GM12872 (cell line): ENCODE data around the gene P3H3.

Experiments used
- TF ChIP-seq, protein P1 (sequence below): IDR thresholded peaks from 3 replicates; pipeline ENCODE4 v1.5.1; 2011; ENCODE audit warnings: low read depth, mild to moderate bottlenecking, low read length, moderate library complexity; ENCODE audit not compliant: insufficient read depth

The P3H3 gene

DNA sequence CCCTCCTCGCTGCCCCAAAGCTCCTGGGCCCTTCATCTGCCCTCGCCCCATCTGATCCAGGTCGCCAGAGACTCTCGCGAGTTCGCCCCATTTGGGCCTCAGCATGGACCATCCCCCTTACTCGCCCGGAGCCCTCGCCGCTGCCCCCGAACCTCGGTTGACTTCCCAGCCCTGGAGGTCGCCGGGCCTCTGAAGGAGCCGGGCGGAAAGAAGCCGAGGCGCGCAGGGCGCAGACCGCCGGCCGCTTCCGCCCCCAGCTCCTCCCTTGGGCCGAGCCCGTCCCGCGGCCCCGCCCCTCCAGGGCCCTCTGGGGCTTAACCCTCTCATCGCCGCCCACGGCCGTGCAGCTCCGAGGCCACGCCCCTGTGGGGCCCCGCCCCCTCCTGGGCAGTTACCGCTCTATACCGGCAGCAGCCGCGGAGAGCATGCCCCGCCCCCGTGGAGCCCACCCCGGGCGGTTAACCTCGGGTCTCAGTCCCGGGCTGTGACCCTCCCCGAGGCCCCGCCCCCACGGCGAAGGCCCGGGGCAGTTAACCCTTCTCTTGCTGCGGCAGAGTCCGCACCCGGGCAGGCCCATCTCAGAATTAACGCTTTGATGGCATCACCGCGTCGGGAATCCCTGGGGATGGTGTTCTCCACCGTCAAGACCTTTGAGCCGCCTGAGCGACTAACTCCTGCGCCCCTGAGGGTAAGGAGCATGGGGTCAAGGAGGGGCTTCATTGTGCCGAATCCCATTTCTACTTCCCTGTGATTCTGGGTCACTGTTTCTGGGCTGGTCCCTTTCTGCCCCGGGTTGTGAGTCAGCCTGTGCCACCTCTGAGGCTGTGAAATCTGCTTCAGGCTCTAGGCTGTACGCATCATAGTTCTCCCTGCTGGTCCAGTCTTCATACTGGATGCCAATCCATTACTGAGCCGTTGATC is 45.1 kb downstream of the P3H3 start, which contains the start of gene SPSB2:
TSS of gene SPSB2 (minus strand) at position 210 of the 921 bp plus-strand sequence. CDS start 402 bp downstream, outside the sequence.
- TF ChIP-seq, protein P1, sequence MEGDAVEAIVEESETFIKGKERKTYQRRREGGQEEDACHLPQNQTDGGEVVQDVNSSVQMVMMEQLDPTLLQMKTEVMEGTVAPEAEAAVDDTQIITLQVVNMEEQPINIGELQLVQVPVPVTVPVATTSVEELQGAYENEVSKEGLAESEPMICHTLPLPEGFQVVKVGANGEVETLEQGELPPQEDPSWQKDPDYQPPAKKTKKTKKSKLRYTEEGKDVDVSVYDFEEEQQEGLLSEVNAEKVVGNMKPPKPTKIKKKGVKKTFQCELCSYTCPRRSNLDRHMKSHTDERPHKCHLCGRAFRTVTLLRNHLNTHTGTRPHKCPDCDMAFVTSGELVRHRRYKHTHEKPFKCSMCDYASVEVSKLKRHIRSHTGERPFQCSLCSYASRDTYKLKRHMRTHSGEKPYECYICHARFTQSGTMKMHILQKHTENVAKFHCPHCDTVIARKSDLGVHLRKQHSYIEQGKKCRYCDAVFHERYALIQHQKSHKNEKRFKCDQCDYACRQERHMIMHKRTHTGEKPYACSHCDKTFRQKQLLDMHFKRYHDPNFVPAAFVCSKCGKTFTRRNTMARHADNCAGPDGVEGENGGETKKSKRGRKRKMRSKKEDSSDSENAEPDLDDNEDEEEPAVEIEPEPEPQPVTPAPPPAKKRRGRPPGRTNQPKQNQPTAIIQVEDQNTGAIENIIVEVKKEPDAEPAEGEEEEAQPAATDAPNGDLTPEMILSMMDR: no peak

DNA sequence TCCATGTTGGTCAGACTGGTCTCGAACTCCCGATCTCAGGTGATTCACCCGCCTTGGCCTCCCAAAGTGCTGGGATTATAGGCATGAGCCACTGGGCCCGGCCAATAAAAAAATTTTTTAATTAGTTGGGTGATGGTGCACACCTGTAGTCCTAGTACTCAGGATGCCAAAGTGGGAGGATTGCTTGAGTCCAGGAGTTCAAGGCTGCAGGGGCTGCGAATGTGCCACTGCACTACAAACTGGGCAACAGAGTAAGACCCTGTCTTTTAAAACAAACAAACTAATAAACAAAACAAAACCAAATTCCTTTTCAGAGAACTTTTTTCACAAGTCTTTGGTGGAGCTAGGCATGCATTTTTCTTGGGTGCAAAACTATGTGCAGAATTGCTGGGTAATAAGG is 55.0 kb downstream of the P3H3 start:
- TF ChIP-seq, protein P1: no peak

DNA sequence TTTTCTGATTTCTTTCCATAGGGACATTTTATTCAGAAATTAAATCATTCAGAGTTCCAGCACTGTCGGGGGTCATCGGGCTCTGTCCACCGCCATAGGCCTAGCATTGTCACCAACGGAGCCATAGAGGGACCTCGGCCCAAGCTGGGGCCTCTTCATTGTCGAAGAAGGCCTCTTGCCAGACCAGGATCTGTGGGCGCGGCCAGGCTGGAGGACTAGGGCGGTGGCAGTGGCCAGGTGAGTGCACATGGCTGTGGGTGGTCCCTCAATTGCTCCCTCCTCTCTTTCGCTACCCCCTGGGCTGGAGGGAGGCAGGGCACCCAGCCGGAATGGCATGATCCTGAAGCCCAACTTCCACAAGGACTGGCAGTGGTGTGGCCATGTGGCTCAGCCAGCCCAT is 55.5 kb downstream of the P3H3 start:
- TF ChIP-seq, protein P1: no peak

DNA sequence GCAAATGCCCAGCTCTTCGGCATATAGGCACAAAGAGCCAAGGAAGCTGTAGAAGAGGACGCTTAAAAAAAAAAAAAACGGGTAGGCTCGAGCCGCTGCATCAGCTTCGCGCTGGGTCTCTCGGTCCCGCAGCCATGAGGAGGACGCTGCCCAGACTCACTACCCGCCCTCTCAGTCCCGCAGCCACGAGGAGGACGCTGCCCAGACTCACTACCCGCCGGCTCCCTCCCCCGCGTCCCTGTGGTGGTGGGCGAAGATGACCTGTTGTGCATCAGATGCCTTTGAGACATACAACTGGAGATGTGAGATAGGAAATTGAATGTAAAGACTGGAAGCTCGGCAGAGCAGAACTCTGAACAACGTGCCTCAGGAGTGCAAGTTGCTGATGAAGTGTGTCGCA is 56.3 kb downstream of the P3H3 start:
- TF ChIP-seq, protein P1: no peak

DNA sequence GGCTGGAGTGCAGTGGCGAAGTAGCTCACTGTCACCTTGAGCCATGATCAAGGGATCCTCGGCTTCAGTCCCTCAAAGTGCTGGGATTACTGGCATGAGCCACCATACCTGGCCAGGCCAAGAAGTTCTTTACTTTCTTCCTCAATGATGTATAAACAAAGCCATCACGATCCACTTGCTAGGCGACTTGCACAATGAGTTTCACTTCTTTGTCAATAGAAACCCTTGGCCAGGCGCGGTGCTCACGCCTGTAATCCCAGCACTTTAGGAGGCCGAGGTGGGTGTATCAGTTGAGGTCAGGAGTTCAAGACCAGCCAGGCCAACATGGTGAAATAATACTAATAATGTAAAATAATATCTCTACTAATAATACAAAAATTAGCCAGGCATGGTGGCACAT is 59.3 kb downstream of the P3H3 start:
- TF ChIP-seq, protein P1: no peak

DNA sequence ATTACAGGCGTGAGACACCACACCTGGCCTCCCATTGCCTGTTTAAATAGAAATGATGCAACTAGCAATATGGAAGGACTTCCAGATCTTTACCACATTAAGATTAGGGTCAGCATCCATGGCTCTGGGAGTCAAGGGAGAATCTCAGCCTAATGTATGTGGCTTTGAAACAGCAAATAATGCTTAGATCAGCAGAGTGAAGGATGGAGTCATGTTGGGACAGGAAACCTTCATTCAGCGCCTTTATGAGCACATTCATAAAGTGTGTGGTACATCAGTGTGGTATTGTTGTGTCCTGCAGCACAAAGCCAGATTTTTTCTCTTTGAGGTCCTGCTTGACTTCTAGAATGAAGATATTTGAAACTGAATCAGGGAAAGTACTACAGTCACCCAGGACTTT is 60.2 kb downstream of the P3H3 start:
- TF ChIP-seq, protein P1: no peak
